H1 (cell line): ENCODE results near the gene RUFY4. TPM values are rescaled to one million over a fixed set of nuclear protein-coding genes. Genes with fewer than 3 reads are reported as not detected.

Experiments
- CTCF ChIA-PET: fragments of 300-600 bp; sonication (Branson Sonifier 250); formaldehyde crosslinking; loops from one replicate; lab custom pipeline; 2021; ENCODE audit not compliant: partially characterized antibody; lab: Charles Lee
- POLR2A ChIA-PET: fragments of 300-600 bp; sonication (Branson Sonifier 250); formaldehyde crosslinking; loops from one replicate; lab custom pipeline; 2021; ENCODE audit warnings: inconsistent platforms; ENCODE audit not compliant: partially characterized antibody; lab: Charles Lee
- DNase-seq, 2 experiments: peaks; one replicate each; pipeline versions ENCODE4 v3.0.0 to v3.0.0-alpha.2; 2010 to 2022; ENCODE audit warnings: low spot score in 2 of 2, low read depth in 1 of 2, mixed read lengths in 1 of 2
- FAIRE-seq: peaks from 2 replicates; lab custom pipeline; 2011; peaks lifted over from hg19 to GRCh38; lab: Jason Lieb, UNC
- H2AFZ ChIP-seq: 2 replicates; pipeline ENCODE4 v1.8.1; 2012; ENCODE audit warnings: low read length, inconsistent platforms
- H2AK5ac ChIP-seq: 2 replicates; pipeline ENCODE4 v1.6.1; 2013; ENCODE audit warnings: low read depth, low read length
- H2BK120ac ChIP-seq: replicated peaks from 2 replicates; pipeline ENCODE3; 2013; ENCODE audit warnings: low read depth, low read length, inconsistent platforms
- H2BK12ac ChIP-seq: 2 replicates; pipeline ENCODE4 v1.6.1; 2013; ENCODE audit warnings: low read depth, low read length
- H2BK15ac ChIP-seq: 2 replicates; pipeline ENCODE4 v1.6.1; 2013; ENCODE audit warnings: low read length
- H2BK20ac ChIP-seq: 2 replicates; pipeline ENCODE4 v1.6.1; 2013; ENCODE audit warnings: low read length
- H2BK5ac ChIP-seq: 2 replicates; pipeline ENCODE4 v1.6.1; 2013; ENCODE audit warnings: low read depth, low read length
- H3K14ac ChIP-seq: 2 replicates; pipeline ENCODE4 v1.6.1; 2013; ENCODE audit warnings: inconsistent platforms; ENCODE audit not compliant: insufficient read length
- H3K18ac ChIP-seq: 2 replicates; pipeline ENCODE4 v1.6.1; 2013; ENCODE audit warnings: low read length; ENCODE audit errors: extremely low read depth
- H3K23ac ChIP-seq: 2 replicates; pipeline ENCODE4 v1.6.1; 2013; ENCODE audit warnings: inconsistent platforms; ENCODE audit not compliant: insufficient read length
- H3K23me2 ChIP-seq: 2 replicates; pipeline ENCODE4 v1.6.1; 2013; ENCODE audit warnings: low read depth, low read length
- H3K27ac ChIP-seq: 2 replicates; pipeline ENCODE4 v1.6.1; 2011; ENCODE audit warnings: low read depth, low read length, inconsistent platforms
- H3K27me3 ChIP-seq, 4 experiments: replicated peaks in 1 of 4; 1 replicate in 1 of 4; 2 replicates in 3 of 4; pipeline versions ENCODE4 v1.6.1 to v1.8.1; 2011 to 2013; ENCODE audit warnings: low read length in 3 of 4, mild to moderate bottlenecking in 3 of 4, inconsistent platforms in 2 of 4, mixed read lengths in 2 of 4, moderate library complexity in 1 of 4; ENCODE audit not compliant: control insufficient read depth in 3 of 4, insufficient read depth in 3 of 4; ENCODE audit errors: extremely low read depth in 1 of 4
- H3K36me3 ChIP-seq, 4 experiments: 2 replicates each; pipeline versions ENCODE4 v1.6.1 to v1.8.1; 2011 to 2013; ENCODE audit warnings: mild to moderate bottlenecking in 4 of 4, low read length in 3 of 4, moderate library complexity in 2 of 4, control low read depth in 1 of 4, inconsistent platforms in 1 of 4; ENCODE audit not compliant: insufficient read depth in 4 of 4, control insufficient read depth in 2 of 4
- H3K4ac ChIP-seq: replicated peaks from 2 replicates; pipeline ENCODE3; 2013; ENCODE audit warnings: low read length, low read depth, mixed read lengths, inconsistent platforms; ENCODE audit not compliant: insufficient read length
- H3K4me1 ChIP-seq, 4 experiments: replicated peaks in 1 of 4; 1 replicate in 1 of 4; 2 replicates in 3 of 4; pipeline versions ENCODE4 v1.6.1 to v1.8.1; 2011 to 2013; ENCODE audit warnings: low read length in 3 of 4, inconsistent platforms in 2 of 4, mixed read lengths in 1 of 4; ENCODE audit not compliant: insufficient read depth in 4 of 4, control insufficient read depth in 3 of 4
- H3K4me2 ChIP-seq, 2 experiments: 2 replicates each; pipeline versions ENCODE4 v1.6.1 to v1.8.1; 2011 to 2013; ENCODE audit warnings: low read depth in 2 of 2, low read length in 2 of 2, control low read depth in 1 of 2, inconsistent platforms in 1 of 2, mild to moderate bottlenecking in 1 of 2; ENCODE audit not compliant: insufficient read depth in 1 of 2
- H3K4me3 ChIP-seq, 4 experiments: fragments of 200-600, 300-600 bp in 1 of 4; sonication (generic), shearing (Covaris generic), sonication (Bioruptor Twin) in 1 of 4; 2 replicates each; pipeline versions ENCODE4 v1.5.1 to v1.8.1; 2011 to 2016; ENCODE audit warnings: low read length in 4 of 4, low read depth in 3 of 4, control low read depth in 2 of 4, inconsistent platforms in 2 of 4, mild to moderate bottlenecking in 2 of 4, mixed read lengths in 1 of 4, moderate library complexity in 1 of 4; ENCODE audit not compliant: insufficient read depth in 2 of 4; ENCODE audit errors: extremely low read depth in 1 of 4
- H3K56ac ChIP-seq: replicated peaks from 2 replicates; pipeline ENCODE3; 2013; ENCODE audit warnings: low read depth, mild to moderate bottlenecking, mixed read lengths, low read length, inconsistent platforms; ENCODE audit not compliant: insufficient read length
- H3K79me1 ChIP-seq: 2 replicates; pipeline ENCODE4 v1.6.1; 2013; ENCODE audit warnings: low read depth, low read length, control low read depth
- H3K79me2 ChIP-seq, 2 experiments: 2 replicates each; pipeline versions ENCODE4 v1.6.1 to v1.8.1; 2012 to 2013; ENCODE audit warnings: low read length in 2 of 2, mild to moderate bottlenecking in 2 of 2, inconsistent platforms in 1 of 2; ENCODE audit not compliant: insufficient read depth in 2 of 2, control insufficient read depth in 1 of 2
- H3K9ac ChIP-seq, 4 experiments: replicated peaks in 1 of 4; 1 replicate in 1 of 4; 2 replicates in 3 of 4; pipeline versions ENCODE4 v1.6.1 to v1.8.1; 2011 to 2013; ENCODE audit warnings: low read depth in 3 of 4, low read length in 3 of 4, control low read depth in 2 of 4, mild to moderate bottlenecking in 2 of 4, moderate library complexity in 2 of 4, inconsistent platforms in 1 of 4; ENCODE audit errors: extremely low read depth in 1 of 4
- H3K9me3 ChIP-seq, 2 experiments: 2 replicates each; pipeline versions ENCODE4 v1.6.1 to v1.8.1; 2012 to 2013; ENCODE audit warnings: mild to moderate bottlenecking in 2 of 2, moderate library complexity in 2 of 2, control low read depth in 1 of 2, inconsistent platforms in 1 of 2, low read depth in 1 of 2, low read length in 1 of 2, mixed read lengths in 1 of 2; ENCODE audit not compliant: insufficient read depth in 2 of 2
- H4K20me1 ChIP-seq, 2 experiments: replicated peaks in 1 of 2; 2 replicates each; pipeline versions ENCODE3 to v1.8.1; 2011 to 2013; ENCODE audit warnings: inconsistent platforms in 2 of 2, low read length in 2 of 2, mild to moderate bottlenecking in 1 of 2; ENCODE audit not compliant: insufficient read depth in 2 of 2, control insufficient read depth in 1 of 2
- H4K5ac ChIP-seq: 2 replicates; pipeline ENCODE4 v1.6.1; 2013; ENCODE audit warnings: low read length, low read depth, mixed read lengths, inconsistent platforms; ENCODE audit not compliant: insufficient read length
- H4K8ac ChIP-seq: 2 replicates; pipeline ENCODE4 v1.8.0; 2013; ENCODE audit warnings: mild to moderate bottlenecking, moderate library complexity, low read length, inconsistent platforms; ENCODE audit not compliant: insufficient read depth; ENCODE audit errors: extremely low read depth
- H4K91ac ChIP-seq: replicated peaks from 2 replicates; pipeline ENCODE3; 2013; ENCODE audit warnings: low read length, mixed read lengths, inconsistent platforms; ENCODE audit not compliant: insufficient read length
- BACH1 ChIP-seq: IDR thresholded peaks from 2 replicates; pipeline ENCODE4 v1.6.1; 2012; ENCODE audit warnings: low read length, improper control_type of control experiment
- CREB1 ChIP-seq: IDR thresholded peaks from 2 replicates; pipeline ENCODE4 v1.6.1; 2012; ENCODE audit warnings: inconsistent platforms
- EGR1 ChIP-seq: IDR thresholded peaks from 2 replicates; pipeline ENCODE4 v1.6.1; 2011; ENCODE audit warnings: low read depth, low read length, borderline replicate concordance
- EP300 ChIP-seq, 2 experiments: IDR thresholded peaks; 1 replicate in 1 of 2; 2 replicates in 1 of 2; pipeline ENCODE4 v1.6.1; 2011 to 2012; ENCODE audit warnings: low read depth in 2 of 2, low read length in 2 of 2, mild to moderate bottlenecking in 2 of 2, borderline replicate concordance in 1 of 2, inconsistent platforms in 1 of 2, moderate library complexity in 1 of 2
- GTF2F1 ChIP-seq: IDR thresholded peaks from 2 replicates; pipeline ENCODE4 v1.6.1; 2012; ENCODE audit warnings: low read depth, low read length, improper control_type of control experiment, borderline replicate concordance
- JUN ChIP-seq: IDR thresholded peaks from 2 replicates; pipeline ENCODE4 v1.6.1; 2011; ENCODE audit warnings: low read depth, mild to moderate bottlenecking, improper control_type of control experiment, low read length
- MAX ChIP-seq: IDR thresholded peaks from 2 replicates; pipeline ENCODE4 v1.6.1; 2012; ENCODE audit warnings: inconsistent platforms
- POU5F1 ChIP-seq: IDR thresholded peaks from 2 replicates; pipeline ENCODE4 v1.6.1; 2011; ENCODE audit warnings: low read depth, mild to moderate bottlenecking, low read length, moderate library complexity
- RAD21 ChIP-seq, 2 experiments: IDR thresholded peaks in 1 of 2; conservative IDR thresholded peaks in 1 of 2; 2 replicates each; pipeline ENCODE4 v1.6.1; 2011; ENCODE audit warnings: low read depth in 2 of 2, low read length in 2 of 2, improper control_type of control experiment in 1 of 2, inconsistent platforms in 1 of 2, mild to moderate bottlenecking in 1 of 2, moderate library complexity in 1 of 2
- RFX5 ChIP-seq: IDR thresholded peaks from 2 replicates; pipeline ENCODE4 v1.6.1; 2011; ENCODE audit warnings: low read depth, low read length, improper control_type of control experiment, borderline replicate concordance
- WGBS, 2 experiments: shearing (Covaris generic) in 1 of 2; methylation state at CpG; one replicate each; pipeline versions ENCODE4 v1.1.6 to v1.1.7; 2013 to 2015; ENCODE audit warnings: low lambda C conversion rate in 2 of 2, mixed read lengths in 2 of 2, inconsistent platforms in 1 of 2, low coverage in 1 of 2, missing lambda C conversion rate in 1 of 2; ENCODE audit not compliant: insufficient replicate concordance in 2 of 2, insufficient coverage in 1 of 2, insufficient read length in 1 of 2; ENCODE audit errors: extremely low coverage in 1 of 2, missing lambda C conversion rate in 1 of 2; 5-methylcytosine and 5-hydroxymethylcytosine counted together
- polyA plus RNA-seq, 7 experiments: library from polyadenylated mRNA; depleted of rRNA in 3 of 7; stranded (reverse) in 5 of 7; unstranded in 2 of 7; fragments of >200 nt in 5 of 7; fragments of 200-250 nt in 2 of 7; gene quantifications; 1 replicate in 5 of 7; 2 replicates in 1 of 7; 4 replicates in 1 of 7; pipeline versions ENCODE4 v1.2.1 to v1.2.3, GENCODE V29; 2011 to 2013; ENCODE audit warnings: missing spikeins in 2 of 7, mixed read lengths in 2 of 7
- total RNA-seq: library from RNA; stranded (reverse); fragmentation: NEBNext Ultra II Directional; extraction: Animal tissue kit (Norgen Biotek cat#: 25700); gene quantifications from 2 replicates; pipeline ENCODE4 v1.2.1, GENCODE V29; 2021

RUFY4 gene
- total and polyA plus RNA-seq, 2 of the 8 experiments (the other 6 are each of a cell fraction or from before 2014, with no cell fraction given), result 0.32 to 0.38 TPM

GRCh38 chr2:218077464-218078216 is 8.6 kb downstream of the RUFY4 start:
- no peak overlapping the region for H2BK5ac ChIP-seq
- no peak overlapping the region for H2BK120ac ChIP-seq
- no peak overlapping the region for H2BK15ac ChIP-seq
- H4K91ac ChIP-seq, result no peak overlapping the region
- ChIA-PET POLR2A (interaction anchor here (1.3 kb wide), 1 partner anchor 38 kb away, joined by 3 read pairs; no protein-coding TSS in a partner anchor), CTCF (interaction anchor here (0.6 to 3.5 kb wide), 4 partner anchors 11 to 292 kb away, joined by 3 to 15 read pairs (median 4); no protein-coding TSS in a partner anchor)
- H2AFZ ChIP-seq, result no peak overlapping the region
- no peaks in the 10 kb centered on the region for H3K36me3 ChIP-seq
- no peaks in the 10 kb centered on the region for H3K79me2 ChIP-seq
- H3K4ac ChIP-seq, result no peak overlapping the region
- no peak overlapping the region for H3K18ac ChIP-seq
- FAIRE-seq, result no peak
- no peaks in the 10 kb centered on the region for H3K79me1 ChIP-seq
- H3K4me2 ChIP-seq, result no peak overlapping the region
- H3K4me3 ChIP-seq, result no peak overlapping the region
- no peak overlapping the region for H4K5ac ChIP-seq
- H3K23me2 ChIP-seq, result peaks cover 3% of the 10 kb centered on the region
- no peaks in the 10 kb centered on the region for H3K27me3 ChIP-seq
- WGBS, 2 experiments, result 79% methylated on average over 9 of the region's 9 CpGs; no CpG with 5 or more reads in 1 of the 2 experiments
- no peak overlapping the region for H2BK20ac ChIP-seq
- peaks cover 0 to 3% of the 10 kb centered on the region in 2 experiments for H4K20me1 ChIP-seq
- H2BK12ac ChIP-seq, result no peak overlapping the region
- H3K9me3 ChIP-seq, result no peaks in the 10 kb centered on the region
- H3K9ac ChIP-seq, result no peak overlapping the region
- H3K23ac ChIP-seq, result no peak overlapping the region
- no peak overlapping the region for H3K56ac ChIP-seq
- no peak for DNase-seq
- H3K4me1 ChIP-seq, result peaks cover 0 to 5% (median 0%) of the 10 kb centered on the region in 4 experiments; a peak in 1 of 7 replicates
- no peak overlapping the region for H2AK5ac ChIP-seq
- H4K8ac ChIP-seq, result no peak overlapping the region
- no peak overlapping the region for H3K27ac ChIP-seq
- H3K14ac ChIP-seq, result no peak overlapping the region
- TF ChIP-seq EP300 (IDR thresholded peaks at IDR 0.05; ENCODE audit: borderline replicate concordance in 1 of 2, low read depth in 2 of 2, low read length in 2 of 2) (no peak), GTF2F1 (no peak), CREB1 (no peak), EGR1 (no peak), JUN (no peak), POU5F1 (no peak), MAX (no peak), RFX5 (no peak), BACH1 (no peak), RAD21 (IDR thresholded peaks at IDR 0.05 in 1 of 2, conservative IDR thresholded peaks at IDR 0.05 in 1 of 2; ENCODE audit: low read depth in 2 of 2, low read length in 2 of 2) (no peak)
